Bronchial epithelial cell (primary cell): ENCODE measurements around the gene HSPB6. TPM values are rescaled to one million over a fixed set of nuclear protein-coding genes. Genes with fewer than 3 reads are reported as not detected.

Experiments
- DNase-seq: peaks from one replicate; pipeline ENCODE4 v3.0.0-alpha.2; 2010; ENCODE audit warnings: low read depth
- FAIRE-seq: peaks from 2 replicates; lab custom pipeline; 2011; peaks lifted over from hg19 to GRCh38; lab: Jason Lieb, UNC
- H3K27me3 ChIP-seq: 2 replicates; pipeline ENCODE4 v1.5.1; 2011; ENCODE audit warnings: low read length; ENCODE audit not compliant: control insufficient read depth, insufficient read depth
- H3K36me3 ChIP-seq: 2 replicates; pipeline ENCODE4 v1.5.1; 2011; ENCODE audit warnings: low read length; ENCODE audit not compliant: control insufficient read depth, insufficient read depth
- H3K4me3 ChIP-seq: 2 replicates; pipeline ENCODE4 v1.5.1; 2011; ENCODE audit warnings: mild to moderate bottlenecking, low read depth, low read length, control low read depth
- total RNA-seq: library from RNA; depleted of rRNA; stranded (reverse); fragments of >200 nt; gene quantifications from 2 replicates; pipeline ENCODE4 v1.2.1, GENCODE V29; 2014
- TF ChIP-seq, protein P1 (sequence below): IDR thresholded peaks from 2 replicates; pipeline ENCODE4 v1.5.1; 2011; ENCODE audit warnings: mild to moderate bottlenecking, moderate library complexity, low read length, control low read depth, inconsistent platforms; ENCODE audit not compliant: insufficient read depth, severe bottlenecking

HSPB6 gene
- total RNA-seq, 1 donor from 2014 or later, result 1.3 TPM

DNA sequence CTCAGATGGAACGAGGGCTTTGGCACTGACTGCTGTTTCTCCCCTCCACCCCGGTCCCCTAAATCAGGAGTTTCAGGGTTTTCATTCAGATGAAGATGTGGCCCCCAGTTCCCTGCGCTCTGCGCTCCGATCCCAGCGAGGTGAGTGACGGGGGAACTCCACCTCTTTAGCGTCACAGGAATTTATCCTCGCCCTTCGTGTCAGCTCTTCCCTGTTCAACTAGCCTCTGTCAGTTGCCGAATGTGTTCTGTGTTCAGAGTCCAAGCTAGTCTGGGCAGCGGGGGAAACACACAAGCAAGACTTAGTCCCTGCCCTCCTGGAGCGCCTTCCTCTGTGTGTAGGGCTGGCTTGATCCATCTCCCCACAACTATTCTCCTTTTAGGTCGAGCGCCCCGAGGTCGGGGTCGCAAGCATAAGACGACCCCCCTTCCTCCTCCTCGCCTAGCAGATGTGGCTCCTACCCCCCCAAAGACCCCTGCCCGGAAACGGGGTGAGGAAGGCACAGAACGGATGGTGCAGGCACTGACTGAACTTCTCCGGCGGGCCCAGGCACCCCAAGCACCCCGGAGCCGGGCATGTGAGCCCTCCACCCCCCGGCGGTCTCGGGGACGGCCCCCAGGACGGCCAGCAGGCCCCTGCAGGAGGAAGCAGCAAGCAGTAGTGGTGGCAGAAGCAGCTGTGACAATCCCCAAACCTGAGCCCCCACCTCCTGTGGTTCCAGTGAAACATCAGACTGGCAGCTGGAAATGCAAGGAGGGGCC, 37.2 kb downstream of the HSPB6 start:
- no peak overlapping the region for H3K4me3 ChIP-seq
- no peak for FAIRE-seq
- no peak for DNase-seq
- peaks cover 29% of the 10 kb centered on the region for H3K36me3 ChIP-seq
- TF ChIP-seq, protein P1, sequence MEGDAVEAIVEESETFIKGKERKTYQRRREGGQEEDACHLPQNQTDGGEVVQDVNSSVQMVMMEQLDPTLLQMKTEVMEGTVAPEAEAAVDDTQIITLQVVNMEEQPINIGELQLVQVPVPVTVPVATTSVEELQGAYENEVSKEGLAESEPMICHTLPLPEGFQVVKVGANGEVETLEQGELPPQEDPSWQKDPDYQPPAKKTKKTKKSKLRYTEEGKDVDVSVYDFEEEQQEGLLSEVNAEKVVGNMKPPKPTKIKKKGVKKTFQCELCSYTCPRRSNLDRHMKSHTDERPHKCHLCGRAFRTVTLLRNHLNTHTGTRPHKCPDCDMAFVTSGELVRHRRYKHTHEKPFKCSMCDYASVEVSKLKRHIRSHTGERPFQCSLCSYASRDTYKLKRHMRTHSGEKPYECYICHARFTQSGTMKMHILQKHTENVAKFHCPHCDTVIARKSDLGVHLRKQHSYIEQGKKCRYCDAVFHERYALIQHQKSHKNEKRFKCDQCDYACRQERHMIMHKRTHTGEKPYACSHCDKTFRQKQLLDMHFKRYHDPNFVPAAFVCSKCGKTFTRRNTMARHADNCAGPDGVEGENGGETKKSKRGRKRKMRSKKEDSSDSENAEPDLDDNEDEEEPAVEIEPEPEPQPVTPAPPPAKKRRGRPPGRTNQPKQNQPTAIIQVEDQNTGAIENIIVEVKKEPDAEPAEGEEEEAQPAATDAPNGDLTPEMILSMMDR, result no peak
- no peaks in the 10 kb centered on the region for H3K27me3 ChIP-seq

DNA sequence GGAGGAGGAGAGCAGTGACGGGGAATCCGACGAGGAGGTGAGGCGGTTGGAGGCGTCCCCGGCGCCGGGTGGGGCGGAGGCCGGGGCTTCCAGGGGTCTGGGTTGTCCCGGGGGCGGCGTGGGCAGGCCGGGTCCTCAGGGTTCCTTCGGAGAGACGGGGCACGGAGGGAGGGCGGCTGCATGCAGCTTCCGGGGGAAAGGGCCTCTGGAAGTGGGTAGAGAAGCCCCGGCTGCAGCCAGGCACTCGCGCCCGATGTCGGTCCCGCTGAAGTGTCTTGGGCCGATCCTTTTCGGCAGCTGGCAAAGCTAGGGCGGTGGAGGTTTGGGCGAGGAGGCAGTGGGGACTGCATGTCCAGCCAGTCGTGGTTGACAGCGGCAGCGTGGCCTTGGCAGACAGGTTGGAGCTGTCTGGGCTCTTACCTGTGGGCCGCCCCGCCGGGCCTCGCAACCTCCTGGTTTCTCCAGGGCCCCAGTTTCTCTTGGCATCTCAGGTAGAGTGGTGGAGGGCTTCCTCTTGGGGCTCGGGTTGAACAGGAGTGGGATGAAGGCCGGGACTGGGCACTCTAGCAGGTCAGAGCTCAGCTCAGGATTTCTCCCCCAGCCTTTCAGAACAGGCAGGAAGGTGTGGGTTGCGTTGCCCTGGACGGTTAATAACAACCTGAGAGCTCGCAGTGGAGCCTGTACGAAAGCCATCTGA, 38.3 kb downstream of the HSPB6 start:
- FAIRE-seq (no peak), DNase-seq (peak; percentile 10)
- peaks cover 22% of the 10 kb centered on the region for H3K36me3 ChIP-seq
- H3K27me3 ChIP-seq, result no peaks in the 10 kb centered on the region
- H3K4me3 ChIP-seq, result peak overlapping the region; percentile 88
- TF ChIP-seq, protein P1, result no peak

DNA sequence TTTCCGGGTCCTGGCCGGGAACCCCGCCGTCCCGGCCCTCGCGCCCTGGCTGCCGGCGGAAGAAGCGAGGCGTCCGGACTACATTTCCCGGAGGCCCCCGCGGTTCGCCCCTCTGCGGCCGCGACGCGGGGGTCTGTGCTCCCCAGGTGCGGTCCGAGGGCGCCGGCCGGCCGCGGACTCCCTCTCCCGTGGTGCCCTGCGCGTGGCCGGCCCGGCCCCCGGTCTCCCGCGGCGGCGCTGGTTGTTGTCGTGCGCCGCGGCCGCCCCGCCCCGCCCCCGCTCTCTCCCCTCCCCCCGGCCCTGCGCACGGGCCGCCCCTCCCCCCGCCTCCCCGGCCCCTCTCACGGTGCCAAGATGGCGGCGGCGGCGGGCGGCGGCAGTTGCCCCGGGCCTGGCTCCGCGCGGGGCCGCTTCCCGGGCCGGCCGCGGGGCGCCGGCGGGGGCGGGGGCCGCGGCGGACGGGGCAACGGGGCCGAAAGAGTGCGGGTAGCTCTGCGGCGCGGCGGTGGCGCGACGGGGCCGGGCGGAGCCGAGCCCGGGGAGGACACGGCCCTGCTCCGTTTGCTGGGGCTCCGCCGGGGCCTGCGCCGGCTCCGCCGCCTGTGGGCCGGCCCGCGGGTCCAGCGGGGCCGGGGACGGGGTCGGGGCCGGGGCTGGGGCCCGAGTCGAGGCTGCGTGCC, 39.0 kb downstream of the HSPB6 start, which contains the start of gene KMT2B:
KMT2B (plus strand) TSS at position 339 of the 680 bp plus-strand sequence; CDS start at position 355, 16 bp downstream.
- DNase-seq (no peak), FAIRE-seq (no peak)
- TF ChIP-seq, protein P1, result no peak
- peaks cover 15% of the 10 kb centered on the region for H3K36me3 ChIP-seq
- H3K4me3 ChIP-seq, result peak within 1 kb of the TSS; percentile 88
- no peaks in the 10 kb centered on the region for H3K27me3 ChIP-seq

DNA sequence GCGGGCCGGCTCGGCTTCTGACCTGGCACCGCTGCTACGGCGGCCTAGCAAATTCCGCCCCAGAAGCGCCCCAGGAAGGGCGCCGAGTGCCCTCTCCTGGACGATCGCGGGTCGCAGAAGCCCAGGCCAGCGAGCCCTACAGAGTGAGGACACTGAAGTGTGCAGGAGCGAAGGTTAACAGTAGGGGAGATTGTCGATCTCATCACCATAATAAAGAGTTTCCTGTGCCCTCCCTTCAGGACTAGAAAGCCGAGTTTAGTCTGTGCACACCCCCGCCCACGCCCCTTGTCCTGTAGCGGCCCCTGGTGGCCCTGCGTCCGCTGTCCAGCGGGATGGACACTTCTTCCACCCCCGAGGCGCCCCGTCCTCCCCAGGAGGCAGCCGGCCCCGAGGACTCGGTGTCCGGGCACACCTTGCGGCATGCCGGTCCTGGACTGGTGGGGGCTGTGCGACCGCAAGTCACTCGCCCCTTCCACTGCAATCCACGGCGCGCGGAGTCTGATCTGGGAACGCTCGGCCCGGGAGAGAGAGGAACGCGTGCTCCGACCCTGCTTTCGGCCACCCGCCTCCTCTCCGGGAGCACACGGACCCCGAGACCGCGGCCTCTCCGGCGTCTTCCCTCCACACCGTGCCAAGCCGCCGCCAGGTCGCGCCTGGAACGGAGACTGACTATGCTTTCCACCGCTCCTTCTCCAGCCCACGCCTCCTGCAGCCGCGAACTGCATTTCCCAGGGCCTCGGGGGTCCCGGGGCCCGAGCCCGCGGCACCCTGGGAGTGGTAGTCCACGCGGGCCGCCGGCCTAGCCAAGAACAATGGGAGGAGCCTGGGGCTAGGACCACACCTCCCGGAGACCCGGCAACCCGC, 39.8 kb downstream of the HSPB6 start:
- DNase-seq (peak; percentile 84), FAIRE-seq (no peak)
- TF ChIP-seq, protein P1, result peak; percentile 86
- Histone ChIP-seq H3K4me3 (peak overlapping the region; percentile 88), H3K27me3 (no peaks in the 10 kb centered on the region), H3K36me3 (peaks cover 7% of the 10 kb centered on the region)
